CD4-positive, alpha-beta T cell treated with Interleukin-17A for 1 hour (primary cell): ENCODE results near the gene TLK2.

Source experiments
- DNase-seq: peaks from one replicate; pipeline ENCODE4 v3.0.0-alpha.2; 2020

Gene TLK2

GRCh38 chr17:62658136-62658920 is 179.7 kb downstream of the TLK2 start:
- DNase-seq = no peak

DNA sequence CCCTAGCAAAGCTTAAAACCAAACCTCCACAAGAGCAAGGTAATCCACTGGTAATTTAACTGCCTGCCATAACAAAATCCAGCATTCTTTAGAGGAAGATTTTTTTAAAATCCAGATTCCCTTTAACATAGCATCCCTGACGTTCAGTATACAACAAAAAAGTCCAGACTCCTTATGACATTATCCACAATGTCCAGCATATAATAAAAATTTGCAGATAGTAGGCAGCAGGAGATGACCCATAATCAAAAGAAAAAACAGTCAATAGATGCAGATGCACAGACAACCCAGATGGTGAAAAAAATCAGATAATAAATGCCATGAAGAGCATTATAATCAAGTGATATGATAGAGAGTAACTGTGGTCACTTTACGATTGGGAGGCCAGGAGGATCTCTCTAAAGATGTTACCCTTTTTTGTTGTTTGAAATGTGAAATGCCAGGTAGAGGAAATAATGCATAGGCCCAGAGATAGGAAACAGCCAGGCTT is 182.0 kb downstream of the TLK2 start:
- no peak for DNase-seq

- DNase-seq = no peak
Measured at GRCh38 chr17:62661337-62661736, 182.7 kb downstream of the TLK2 start.

- DNase-seq = no peak
Measured at GRCh38 chr17:62662855-62663254, 184.2 kb downstream of the TLK2 start.
